HepG2 (cell line): Measurements from ENCODE around the gene TBC1D20. TPM values are rescaled to one million over a fixed set of nuclear protein-coding genes. Genes with fewer than 3 reads are reported as not detected.

Experiments
- E2F2 ChIP-seq: sonication (generic); formaldehyde crosslinking; IDR thresholded peaks from 2 replicates; pipeline ENCODE4 v1.4.0; 2020; ENCODE audit warnings: missing genetic modification reagents, borderline replicate concordance
- GZF1 ChIP-seq: sonication (generic); formaldehyde crosslinking; IDR thresholded peaks from 2 replicates; pipeline ENCODE4 v1.5.1; 2020; ENCODE audit warnings: mild to moderate bottlenecking, missing genetic modification reagents
- IKZF4 ChIP-seq: sonication (generic); formaldehyde crosslinking; IDR thresholded peaks from 2 replicates; pipeline ENCODE4 v1.5.1; 2020; ENCODE audit warnings: borderline replicate concordance, mild to moderate bottlenecking, low read depth, missing genetic modification reagents; ENCODE audit errors: not compliant biosample characterization
- LBX2 ChIP-seq: sonication (generic); formaldehyde crosslinking; IDR thresholded peaks from 2 replicates; pipeline ENCODE4 v1.5.0; 2020; ENCODE audit warnings: missing genetic modification reagents, mild to moderate bottlenecking, borderline replicate concordance
- MIER3 ChIP-seq: IDR thresholded peaks from 2 replicates; pipeline ENCODE4 v1.6.1; 2016; ENCODE audit warnings: missing compliant biosample characterization, borderline replicate concordance
- MIXL1 ChIP-seq: IDR thresholded peaks from 2 replicates; pipeline ENCODE4 v1.6.1; 2016
- MLX ChIP-seq: IDR thresholded peaks from 2 replicates; pipeline ENCODE4 v1.6.1; 2016
- NFKB2 ChIP-seq: sonication (generic); formaldehyde crosslinking; IDR thresholded peaks from 2 replicates; pipeline ENCODE4 v1.4.0; 2020; ENCODE audit warnings: missing genetic modification reagents, borderline replicate concordance
- NRL ChIP-seq: sonication (generic); formaldehyde crosslinking; IDR thresholded peaks from 2 replicates; pipeline ENCODE4 v1.5.0; 2020; ENCODE audit warnings: missing genetic modification reagents, mild to moderate bottlenecking, moderate library complexity, borderline replicate concordance
- POLR2G ChIP-seq: fragments of 200-400 bp; formaldehyde crosslinking; IDR thresholded peaks from 2 replicates; pipeline ENCODE4 v1.6.1; 2018; ENCODE audit warnings: mild to moderate bottlenecking, low read depth, low read length, moderate library complexity
- TEF ChIP-seq: sonication (generic); formaldehyde crosslinking; IDR thresholded peaks from 2 replicates; pipeline ENCODE4 v1.5.0; 2020; ENCODE audit warnings: missing genetic modification reagents
- THAP8 ChIP-seq: sonication (generic); formaldehyde crosslinking; IDR thresholded peaks from 2 replicates; pipeline ENCODE4 v1.5.1; 2020; ENCODE audit warnings: missing genetic modification reagents, mild to moderate bottlenecking, borderline replicate concordance
- ZFP41 ChIP-seq: sonication (generic); formaldehyde crosslinking; IDR thresholded peaks from 2 replicates; pipeline ENCODE4 v1.4.0; 2020; ENCODE audit warnings: mild to moderate bottlenecking, missing genetic modification reagents, borderline replicate concordance
- ZNF235 ChIP-seq: sonication (generic); formaldehyde crosslinking; IDR thresholded peaks from 2 replicates; pipeline ENCODE4 v1.8.1; 2023; ENCODE audit warnings: mild to moderate bottlenecking, missing genetic modification reagents, borderline replicate concordance
- ZNF260 ChIP-seq: sonication (generic); formaldehyde crosslinking; IDR thresholded peaks from 2 replicates; pipeline ENCODE4 v1.4.0; 2020; ENCODE audit warnings: missing genetic modification reagents, low read depth, mild to moderate bottlenecking, borderline replicate concordance
- ZNF275 ChIP-seq: sonication (generic); formaldehyde crosslinking; IDR thresholded peaks from 2 replicates; pipeline ENCODE4 v1.8.0; 2022; ENCODE audit warnings: missing genetic modification reagents, mild to moderate bottlenecking, inconsistent platforms, borderline replicate concordance
- ZNF513 ChIP-seq: sonication (generic); formaldehyde crosslinking; conservative IDR thresholded peaks from 2 replicates; pipeline ENCODE4 v1.5.0; 2020; ENCODE audit warnings: missing genetic modification reagents
- ZNF577 ChIP-seq: sonication (generic); formaldehyde crosslinking; IDR thresholded peaks from 2 replicates; pipeline ENCODE4 v1.4.0; 2020; ENCODE audit warnings: mild to moderate bottlenecking, low read depth, missing genetic modification reagents, borderline replicate concordance
- ZNF766 ChIP-seq: sonication (generic); formaldehyde crosslinking; IDR thresholded peaks from 2 replicates; pipeline ENCODE4 v1.5.0; 2020; ENCODE audit warnings: missing genetic modification reagents, borderline replicate concordance
- ZNF839 ChIP-seq: sonication (generic); formaldehyde crosslinking; IDR thresholded peaks from 2 replicates; pipeline ENCODE4 v1.4.0; 2020; ENCODE audit warnings: missing genetic modification reagents, mild to moderate bottlenecking, borderline replicate concordance
- polyA plus RNA-seq, 8 experiments: library from polyadenylated mRNA; depleted of rRNA in 3 of 8; stranded (reverse) in 7 of 8; unstranded in 1 of 8; fragments of >200 nt; fragmentation: Illumina TruSeq in 4 of 8; extraction: Trizol in 4 of 8; gene quantifications; 2 replicates each; pipeline versions ENCODE4 v1.2.1 to v1.2.3, GENCODE V29; 2011 to 2016; ENCODE audit warnings: low read depth in 4 of 8, missing spikeins in 1 of 8, mixed read lengths in 1 of 8; ENCODE audit not compliant: insufficient read depth in 1 of 8
- total RNA-seq, 5 experiments: library from RNA; depleted of rRNA; stranded (reverse); fragments of >200 nt; fragmentation: Illumina TruSeq; extraction: Trizol; gene quantifications; 2 replicates each; pipeline ENCODE4 v1.2.3, GENCODE V29; 2016; ENCODE audit warnings: low read depth in 1 of 5

Gene TBC1D20
- total and polyA plus RNA-seq, 2 of the 13 experiments (the other 11 are each of a cell fraction or from before 2014, with no cell fraction given), result 36.6 to 47.1 TPM

- TF ChIP-seq ZNF275 (CRISPR knock-in tag) (peak; percentile 72; the same call in 1 of the 2 replicates), ZFP41 (CRISPR knock-in tag) (peak; percentile 68; the same call in 1 of the 2 replicates), ZNF260 (CRISPR knock-in tag) (no peak), ZNF766 (CRISPR knock-in tag) (no peak), E2F2 (no peak), ZNF235 (CRISPR knock-in tag) (no peak), IKZF4 (peak; percentile 30), MIXL1 (CRISPR knock-in tag) (no peak), NRL (CRISPR knock-in tag) (peak; percentile 90), MIER3 (CRISPR knock-in tag) (no peak; the same call in 1 of the 2 replicates), POLR2G (no peak), LBX2 (CRISPR knock-in tag) (no peak), GZF1 (CRISPR knock-in tag) (no peak), THAP8 (CRISPR knock-in tag) (0 out of 2 replicates have a peak, but pooled peaks have one; percentile 30), ZNF577 (CRISPR knock-in tag) (no peak), TEF (CRISPR knock-in tag) (no peak; the same call in 1 of the 2 replicates), MLX (CRISPR knock-in tag) (no peak), ZNF513 (CRISPR knock-in tag) (no peak), NFKB2 (CRISPR knock-in tag) (0 out of 2 replicates have a peak, but pooled peaks have one; percentile 38), ZNF839 (CRISPR knock-in tag) (no peak)
These were observed 807 bp downstream of the TBC1D20 start (continued) for GRCh38 chr20:461254-462198.
